ENCODE measurements around the gene PTGFRN. TPM values are rescaled to one million over a fixed set of nuclear protein-coding genes. Genes with fewer than 3 reads are reported as not detected.
"Not testable (repeated sequence)": the region's sequence is repeated elsewhere in the genome, so short reads cannot be mapped to it uniquely, and the experiment has no call there.

PTGFRN gene
- total RNA-seq, 1 experiment from 2014 or later = 38.7 TPM

GRCh38 chr1:116875391-116875790, 34.3 kb upstream of the PTGFRN start (continued):
- TF ChIP-seq E2F4 (CRISPR knock-in tag; IDR thresholded peaks at IDR 0.05; ENCODE audit: borderline replicate concordance, low read depth) = no peak

- CTCF ChIA-PET = interaction anchor here (0.7 kb wide), 1 partner anchor 33 kb away, joined by 3 read pairs; no protein-coding TSS in a partner anchor
- H3K9me3 Mint-ChIP-seq; H3K27me3 Mint-ChIP-seq (ENCODE audit: low read depth); H3K4me3 Mint-ChIP-seq; DNase-seq (ENCODE audit: low spot score); POLR2A ChIA-PET; H3K36me3 Mint-ChIP-seq; H3K27ac Mint-ChIP-seq; ATAC-seq: not testable (repeated sequence)
- peaks cover 21% of the 10 kb centered on the region for H3K4me1 Mint-ChIP-seq
Measured at GRCh38 chr1:116875946-116876345, 33.8 kb upstream of the PTGFRN start.

- peaks cover 30% of the 10 kb centered on the region for H3K4me1 Mint-ChIP-seq
- TF ChIP-seq PRDM15 (CRISPR knock-in tag; IDR thresholded peaks at IDR 0.05) = no peak
- no peak for TF ChIP-seq ATF2 (CRISPR knock-in tag; IDR thresholded peaks at IDR 0.05; ENCODE audit: borderline replicate concordance, low read depth)
- no peak for TF ChIP-seq E2F1 (CRISPR knock-in tag; IDR thresholded peaks at IDR 0.05)
- no peak for TF ChIP-seq TP53 (CRISPR knock-in tag; IDR thresholded peaks at IDR 0.05)
- TF ChIP-seq USF2 (CRISPR knock-in tag; IDR thresholded peaks at IDR 0.05) = no peak
- no peak for TF ChIP-seq ATF1 (CRISPR knock-in tag; IDR thresholded peaks at IDR 0.05)
- TF ChIP-seq USF1 (CRISPR knock-in tag; IDR thresholded peaks at IDR 0.05) = no peak
- no peak for TF ChIP-seq OVOL2 (CRISPR knock-in tag; IDR thresholded peaks at IDR 0.05; ENCODE audit: borderline replicate concordance)
- no peak for TF ChIP-seq MLX (CRISPR knock-in tag; IDR thresholded peaks at IDR 0.05)
- no peak for TF ChIP-seq FOXJ3 (CRISPR knock-in tag; IDR thresholded peaks at IDR 0.05; ENCODE audit: borderline replicate concordance)
- no peak for TF ChIP-seq CREB1 (CRISPR knock-in tag; IDR thresholded peaks at IDR 0.05)
- DNase-seq (ENCODE audit: low spot score) (no peak), ATAC-seq (no peak)
- no peak overlapping the region for H3K4me3 Mint-ChIP-seq
- H3K27ac Mint-ChIP-seq = no peak overlapping the region
- no peaks in the 10 kb centered on the region for H3K9me3 Mint-ChIP-seq
- H3K27me3 Mint-ChIP-seq (ENCODE audit: low read depth) = no peaks in the 10 kb centered on the region
- ChIA-PET CTCF (interaction anchor here (0.9 to 3.1 kb wide), 6 partner anchors 22 to 205 kb away, joined by 3 to 13 read pairs (median 7); no protein-coding TSS in a partner anchor), POLR2A (interaction anchor here (1.7 to 1.8 kb wide), 2 partner anchors 22 to 183 kb away, joined by 6 read pairs; partner anchors contain the start of gene TTF2)
- no peaks in the 10 kb centered on the region for H3K36me3 Mint-ChIP-seq
Measured at GRCh38 chr1:116877141-116877818, 32.4 kb upstream of the PTGFRN start.

All from WTC11 (cell line).